HEK293 (cell line): ENCODE data around the gene REC8.
A peak's percentile ranks its signal among the peaks of the same experiment; 100 is the strongest.

Experiments used
- CTCF ChIA-PET: fragments of 350-600 bp; formaldehyde crosslinking; extraction: SDS; loops from one replicate; lab custom pipeline; 2021; ENCODE audit warnings: antibody characterized with exemption; lab: Yijun Ruan, JAX
- POLR2A ChIA-PET: fragments of 300-600 bp; formaldehyde crosslinking; extraction: SDS; loops from one replicate; lab custom pipeline; 2020; ENCODE audit warnings: antibody characterized with exemption, inconsistent platforms; lab: Yijun Ruan, JAX
- H3K27ac ChIP-seq: fragments of 200-500 bp; sonication (Bioruptor generic); 2 replicates; pipeline ENCODE4 v1.5.1; 2014; ENCODE audit warnings: low read depth, low read length, control low read depth, inconsistent platforms; ENCODE audit errors: extremely low read depth
- H3K36me3 ChIP-seq, 2 experiments: fragments of 200-500 bp in 1 of 2; sonication (Bioruptor generic) in 1 of 2; 1 replicate in 1 of 2; 2 replicates in 1 of 2; pipeline ENCODE4 v1.5.1; 2014 to 2017; ENCODE audit warnings: inconsistent platforms in 2 of 2, low read length in 2 of 2; ENCODE audit not compliant: control insufficient read depth in 2 of 2, insufficient read depth in 1 of 2
- H3K4me1 ChIP-seq: fragments of 200-500 bp; sonication (Bioruptor generic); 2 replicates; pipeline ENCODE4 v1.5.1; 2014; ENCODE audit warnings: mild to moderate bottlenecking, low read length, inconsistent platforms; ENCODE audit not compliant: control insufficient read depth, insufficient read depth
- H3K4me3 ChIP-seq: 2 replicates; pipeline ENCODE4 v1.5.1; 2011; ENCODE audit warnings: low read depth, mild to moderate bottlenecking, control low read depth, low read length, moderate library complexity
- H3K9me3 ChIP-seq: fragments of 200-500 bp; sonication (Bioruptor generic); 2 replicates; pipeline ENCODE4 v1.5.1; 2014; ENCODE audit warnings: low read depth, low read length, inconsistent platforms; ENCODE audit not compliant: control insufficient read depth, insufficient read depth
- EGR2 ChIP-seq: fragments of 450-650 bp; formaldehyde crosslinking; IDR thresholded peaks from 2 replicates; pipeline ENCODE4 v1.5.1; 2016; ENCODE audit warnings: low read depth, missing biosample characterization, missing genetic modification characterization
- GLI2 ChIP-seq: fragments of 450-650 bp; formaldehyde crosslinking; IDR thresholded peaks from 2 replicates; pipeline ENCODE4; 2017; ENCODE audit warnings: missing biosample characterization, missing genetic modification characterization, low read depth, borderline replicate concordance
- GLI4 ChIP-seq: fragments of 450-650 bp; formaldehyde crosslinking; IDR thresholded peaks from 2 replicates; pipeline ENCODE4 v1.5.1; 2016; ENCODE audit warnings: missing biosample characterization, missing genetic modification characterization
- KLF7 ChIP-seq: fragments of 450-650 bp; formaldehyde crosslinking; IDR thresholded peaks from 2 replicates; pipeline ENCODE4 v1.5.1; 2016; ENCODE audit warnings: missing biosample characterization, missing genetic modification characterization, borderline replicate concordance
- OVOL3 ChIP-seq: fragments of 450-650 bp; formaldehyde crosslinking; IDR thresholded peaks from 2 replicates; pipeline ENCODE4 v1.5.1; 2016; ENCODE audit warnings: missing biosample characterization, missing genetic modification characterization
- SCRT1 ChIP-seq: fragments of 450-650 bp; formaldehyde crosslinking; IDR thresholded peaks from 2 replicates; pipeline ENCODE4 v1.5.1; 2016; ENCODE audit warnings: missing biosample characterization, missing genetic modification characterization, borderline replicate concordance
- SCRT2 ChIP-seq: fragments of 450-650 bp; formaldehyde crosslinking; IDR thresholded peaks from 2 replicates; pipeline ENCODE4 v1.5.1; 2016; ENCODE audit warnings: missing biosample characterization, missing genetic modification characterization
- TRIM28 ChIP-seq: IDR thresholded peaks from 2 replicates; pipeline ENCODE4 v1.6.1; 2011; ENCODE audit warnings: low read length, control low read depth, borderline replicate concordance
- ZFHX2 ChIP-seq: fragments of 450-650 bp; formaldehyde crosslinking; conservative IDR thresholded peaks from 2 replicates; pipeline ENCODE4 v1.5.1; 2016; ENCODE audit warnings: missing biosample characterization, missing genetic modification characterization
- ZFP41 ChIP-seq: fragments of 450-650 bp; formaldehyde crosslinking; IDR thresholded peaks from 2 replicates; pipeline ENCODE4 v1.5.1; 2016; ENCODE audit warnings: missing biosample characterization, missing genetic modification characterization, borderline replicate concordance
- ZNF121 ChIP-seq: fragments of 450-650 bp; formaldehyde crosslinking; IDR thresholded peaks from 2 replicates; pipeline ENCODE4 v1.5.1; 2016; ENCODE audit warnings: missing biosample characterization, missing genetic modification characterization
- ZNF155 ChIP-seq: fragments of 450-650 bp; formaldehyde crosslinking; IDR thresholded peaks from 2 replicates; pipeline ENCODE4 v1.5.1; 2016; ENCODE audit warnings: missing biosample characterization, missing genetic modification characterization
- ZNF169 ChIP-seq: fragments of 450-650 bp; formaldehyde crosslinking; IDR thresholded peaks from 2 replicates; pipeline ENCODE4 v1.5.1; 2016; ENCODE audit warnings: missing biosample characterization, missing genetic modification characterization
- ZNF211 ChIP-seq: fragments of 450-650 bp; formaldehyde crosslinking; IDR thresholded peaks from 2 replicates; pipeline ENCODE4 v1.5.1; 2016; ENCODE audit warnings: low read depth, missing biosample characterization, missing genetic modification characterization
- ZNF510 ChIP-seq: fragments of 450-650 bp; formaldehyde crosslinking; IDR thresholded peaks from 2 replicates; pipeline ENCODE4 v1.5.1; 2018; ENCODE audit warnings: mild to moderate bottlenecking, missing genetic modification characterization, missing biosample characterization; ENCODE audit not compliant: insufficient replicate concordance
- ZNF558 ChIP-seq: fragments of 450-650 bp; formaldehyde crosslinking; IDR thresholded peaks from 2 replicates; pipeline ENCODE4 v1.5.1; 2016; ENCODE audit warnings: missing biosample characterization, missing genetic modification characterization
- ZNF623 ChIP-seq: fragments of 450-650 bp; formaldehyde crosslinking; IDR thresholded peaks from 2 replicates; pipeline ENCODE4 v1.5.1; 2016; ENCODE audit warnings: missing biosample characterization, missing genetic modification characterization
- ZNF626 ChIP-seq: fragments of 450-650 bp; sonication (Bioruptor Pico); formaldehyde crosslinking; IDR thresholded peaks from 2 replicates; pipeline ENCODE4 v1.5.1; 2018; ENCODE audit warnings: missing biosample characterization, missing genetic modification characterization, inconsistent platforms
- ZNF670 ChIP-seq: fragments of 450-650 bp; formaldehyde crosslinking; IDR thresholded peaks from 2 replicates; pipeline ENCODE4 v1.5.1; 2016; ENCODE audit warnings: missing biosample characterization, missing genetic modification characterization, low read depth
- ZNF701 ChIP-seq: fragments of 450-650 bp; formaldehyde crosslinking; IDR thresholded peaks from 2 replicates; pipeline ENCODE4 v1.5.1; 2016; ENCODE audit warnings: missing biosample characterization, missing genetic modification characterization
- ZNF785 ChIP-seq: fragments of 450-650 bp; formaldehyde crosslinking; IDR thresholded peaks from 2 replicates; pipeline ENCODE4 v1.5.1; 2016; ENCODE audit warnings: missing biosample characterization, missing genetic modification characterization
- ZXDB ChIP-seq: fragments of 450-650 bp; formaldehyde crosslinking; IDR thresholded peaks from 2 replicates; pipeline ENCODE4 v1.5.1; 2016; ENCODE audit warnings: missing biosample characterization, missing genetic modification characterization
- TF ChIP-seq, protein P1 (sequence below): fragments of 450-650 bp; formaldehyde crosslinking; IDR thresholded peaks from 2 replicates; pipeline ENCODE4 v1.5.1; 2016; ENCODE audit warnings: missing biosample characterization, missing genetic modification characterization, low read depth
- TF ChIP-seq, protein P2 (sequence below): fragments of 450-650 bp; formaldehyde crosslinking; IDR thresholded peaks from 2 replicates; pipeline ENCODE4 v1.5.1; 2016; ENCODE audit warnings: missing biosample characterization, missing genetic modification characterization
- TF ChIP-seq, protein P3 (sequence below): IDR thresholded peaks from 2 replicates; pipeline ENCODE4 v1.6.1; 2011; ENCODE audit warnings: mild to moderate bottlenecking, low read depth, low read length, borderline replicate concordance
- TF ChIP-seq, protein P4 (sequence below): fragments of 450-650 bp; formaldehyde crosslinking; IDR thresholded peaks from 2 replicates; pipeline ENCODE4 v1.5.1; 2016; ENCODE audit warnings: missing biosample characterization, missing genetic modification characterization

REC8 gene

DNA sequence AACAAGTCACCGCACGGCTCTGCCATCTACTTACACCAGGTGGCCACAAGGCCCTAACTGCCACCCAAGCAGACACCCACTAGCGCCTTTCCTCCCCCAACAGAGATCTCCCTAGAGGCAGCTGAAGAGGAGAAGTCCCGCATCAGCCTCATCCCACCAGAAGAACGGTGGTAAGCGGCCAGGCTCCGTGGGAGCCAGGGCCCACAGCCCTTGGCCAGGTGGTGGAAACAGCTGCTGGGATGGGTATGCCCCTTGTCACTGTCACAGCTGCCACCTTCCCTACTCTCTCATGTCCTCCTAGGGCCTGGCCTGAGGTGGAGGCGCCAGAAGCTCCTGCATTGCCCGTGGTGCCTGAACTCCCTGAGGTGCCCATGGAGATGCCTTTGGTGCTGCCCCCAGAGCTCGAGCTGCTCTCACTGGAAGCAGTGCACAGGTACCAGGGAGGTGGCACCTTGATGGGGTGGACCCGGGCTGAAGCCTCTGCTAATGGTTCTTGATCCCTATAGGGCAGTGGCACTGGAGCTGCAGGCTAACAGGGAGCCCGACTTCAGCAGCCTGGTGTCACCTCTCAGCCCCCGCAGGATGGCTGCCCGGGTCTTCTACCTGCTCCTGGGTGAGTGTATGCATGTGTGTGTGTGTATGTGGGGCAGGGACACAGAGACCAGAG, 7.5 kb downstream of the REC8 start:
- Histone ChIP-seq H3K4me3 (no peak overlapping the region), H3K27ac (no peak overlapping the region), H3K4me1 (no peaks in the 10 kb centered on the region), H3K9me3 (no peaks in the 10 kb centered on the region), H3K36me3 (peaks cover 0 to 78% of the 10 kb centered on the region in 2 experiments; a peak in 2 of 3 replicates)
- TF ChIP-seq ZXDB (tag by site-specific recombination) (no peak), ZFHX2 (tag by site-specific recombination) (0 out of 2 replicates have a peak, but pooled peaks have one; percentile 11), ZNF121 (no peak), GLI2 (tag by site-specific recombination) (no peak), EGR2 (tag by site-specific recombination) (peak; percentile 77), SCRT1 (tag by site-specific recombination) (no peak), ZNF169 (no peak), ZNF211 (no peak), ZNF626 (tag by site-specific recombination) (no peak)
- TF ChIP-seq, protein P1, sequence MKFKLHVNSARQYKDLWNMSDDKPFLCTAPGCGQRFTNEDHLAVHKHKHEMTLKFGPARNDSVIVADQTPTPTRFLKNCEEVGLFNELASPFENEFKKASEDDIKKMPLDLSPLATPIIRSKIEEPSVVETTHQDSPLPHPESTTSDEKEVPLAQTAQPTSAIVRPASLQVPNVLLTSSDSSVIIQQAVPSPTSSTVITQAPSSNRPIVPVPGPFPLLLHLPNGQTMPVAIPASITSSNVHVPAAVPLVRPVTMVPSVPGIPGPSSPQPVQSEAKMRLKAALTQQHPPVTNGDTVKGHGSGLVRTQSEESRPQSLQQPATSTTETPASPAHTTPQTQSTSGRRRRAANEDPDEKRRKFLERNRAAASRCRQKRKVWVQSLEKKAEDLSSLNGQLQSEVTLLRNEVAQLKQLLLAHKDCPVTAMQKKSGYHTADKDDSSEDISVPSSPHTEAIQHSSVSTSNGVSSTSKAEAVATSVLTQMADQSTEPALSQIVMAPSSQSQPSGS: no peak
- ChIA-PET CTCF (interaction anchor here (0.6 to 1.7 kb wide), 2 partner anchors 121 to 153 kb away, joined by 4 to 5 read pairs; no protein-coding TSS in a partner anchor), POLR2A (interaction anchor here (1.0 to 2.0 kb wide), 4 partner anchors 9 to 66 kb away, joined by 3 to 8 read pairs (median 4); partner anchors contain the start of gene IRF9)

DNA sequence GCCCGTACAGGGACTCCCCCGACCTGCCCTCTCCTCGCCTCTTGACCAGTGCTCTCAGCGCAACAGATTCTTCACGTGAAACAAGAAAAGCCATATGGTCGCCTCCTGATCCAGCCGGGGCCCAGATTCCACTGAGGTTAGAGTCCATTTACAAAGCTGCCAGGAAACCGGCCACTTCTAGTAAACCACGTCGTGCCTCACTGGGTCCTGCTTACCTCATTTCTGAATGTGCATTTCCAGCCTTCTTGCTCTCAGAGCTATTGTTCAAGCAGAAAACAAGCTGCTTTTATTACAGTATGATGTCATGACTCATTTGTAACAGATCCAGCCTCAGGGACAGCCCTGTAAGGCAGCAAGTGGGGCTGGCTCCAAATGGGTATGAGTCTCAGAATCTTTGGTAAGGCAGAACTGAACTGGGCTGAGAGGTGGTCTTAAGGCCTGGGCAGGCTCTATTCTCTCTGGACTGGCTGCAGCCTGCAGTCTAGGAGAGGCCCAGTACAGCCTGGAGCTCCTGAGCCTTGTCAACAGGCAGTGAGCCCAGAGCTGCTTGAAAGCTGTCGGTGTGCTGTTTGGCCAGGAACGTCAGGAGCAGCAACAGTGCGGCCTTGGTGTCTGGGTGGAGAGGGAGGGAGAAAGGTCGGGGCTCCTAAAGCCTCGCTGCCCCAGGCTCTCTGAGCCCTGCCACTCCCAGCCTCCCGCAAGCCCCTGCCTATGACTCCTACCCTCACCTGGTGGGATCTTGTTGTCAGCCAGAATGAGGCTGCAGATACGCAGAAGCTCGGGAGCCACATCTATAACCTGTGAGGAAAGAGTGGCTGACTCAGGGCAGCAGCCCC, 8.3 kb downstream of the REC8 start:
- H3K4me1 ChIP-seq: no peaks in the 10 kb centered on the region
- no peak overlapping the region for H3K4me3 ChIP-seq
- CTCF ChIA-PET: interaction anchor here (0.8 to 1.7 kb wide), 2 partner anchors 19 to 122 kb away, joined by 3 to 5 read pairs; partner anchors contain the start of gene IRF9
- H3K9me3 ChIP-seq: no peaks in the 10 kb centered on the region
- POLR2A ChIA-PET: interaction anchor here (1.0 to 2.0 kb wide), 6 partner anchors 10 to 86 kb away, joined by 3 to 8 read pairs (median 3); partner anchors contain the start of genes IRF9, MDP1 and PCK2
- H3K27ac ChIP-seq: no peak overlapping the region; the same call in 1 of the 2 replicates
- H3K36me3 ChIP-seq: peaks cover 0 to 86% of the 10 kb centered on the region in 2 experiments; a peak in 2 of 3 replicates
- TF ChIP-seq ZNF155 (tag by site-specific recombination): no peak
- no peak for TF ChIP-seq ZFP41 (tag by site-specific recombination)
- TF ChIP-seq ZNF701 (tag by site-specific recombination): no peak
- TF ChIP-seq TRIM28: no peak
- no peak for TF ChIP-seq ZNF558 (tag by site-specific recombination)
- TF ChIP-seq ZNF623 (tag by site-specific recombination): no peak
- TF ChIP-seq, protein P2, sequence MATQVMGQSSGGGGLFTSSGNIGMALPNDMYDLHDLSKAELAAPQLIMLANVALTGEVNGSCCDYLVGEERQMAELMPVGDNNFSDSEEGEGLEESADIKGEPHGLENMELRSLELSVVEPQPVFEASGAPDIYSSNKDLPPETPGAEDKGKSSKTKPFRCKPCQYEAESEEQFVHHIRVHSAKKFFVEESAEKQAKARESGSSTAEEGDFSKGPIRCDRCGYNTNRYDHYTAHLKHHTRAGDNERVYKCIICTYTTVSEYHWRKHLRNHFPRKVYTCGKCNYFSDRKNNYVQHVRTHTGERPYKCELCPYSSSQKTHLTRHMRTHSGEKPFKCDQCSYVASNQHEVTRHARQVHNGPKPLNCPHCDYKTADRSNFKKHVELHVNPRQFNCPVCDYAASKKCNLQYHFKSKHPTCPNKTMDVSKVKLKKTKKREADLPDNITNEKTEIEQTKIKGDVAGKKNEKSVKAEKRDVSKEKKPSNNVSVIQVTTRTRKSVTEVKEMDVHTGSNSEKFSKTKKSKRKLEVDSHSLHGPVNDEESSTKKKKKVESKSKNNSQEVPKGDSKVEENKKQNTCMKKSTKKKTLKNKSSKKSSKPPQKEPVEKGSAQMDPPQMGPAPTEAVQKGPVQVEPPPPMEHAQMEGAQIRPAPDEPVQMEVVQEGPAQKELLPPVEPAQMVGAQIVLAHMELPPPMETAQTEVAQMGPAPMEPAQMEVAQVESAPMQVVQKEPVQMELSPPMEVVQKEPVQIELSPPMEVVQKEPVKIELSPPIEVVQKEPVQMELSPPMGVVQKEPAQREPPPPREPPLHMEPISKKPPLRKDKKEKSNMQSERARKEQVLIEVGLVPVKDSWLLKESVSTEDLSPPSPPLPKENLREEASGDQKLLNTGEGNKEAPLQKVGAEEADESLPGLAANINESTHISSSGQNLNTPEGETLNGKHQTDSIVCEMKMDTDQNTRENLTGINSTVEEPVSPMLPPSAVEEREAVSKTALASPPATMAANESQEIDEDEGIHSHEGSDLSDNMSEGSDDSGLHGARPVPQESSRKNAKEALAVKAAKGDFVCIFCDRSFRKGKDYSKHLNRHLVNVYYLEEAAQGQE (tag by site-specific recombination): no peak
- TF ChIP-seq, protein P3, sequence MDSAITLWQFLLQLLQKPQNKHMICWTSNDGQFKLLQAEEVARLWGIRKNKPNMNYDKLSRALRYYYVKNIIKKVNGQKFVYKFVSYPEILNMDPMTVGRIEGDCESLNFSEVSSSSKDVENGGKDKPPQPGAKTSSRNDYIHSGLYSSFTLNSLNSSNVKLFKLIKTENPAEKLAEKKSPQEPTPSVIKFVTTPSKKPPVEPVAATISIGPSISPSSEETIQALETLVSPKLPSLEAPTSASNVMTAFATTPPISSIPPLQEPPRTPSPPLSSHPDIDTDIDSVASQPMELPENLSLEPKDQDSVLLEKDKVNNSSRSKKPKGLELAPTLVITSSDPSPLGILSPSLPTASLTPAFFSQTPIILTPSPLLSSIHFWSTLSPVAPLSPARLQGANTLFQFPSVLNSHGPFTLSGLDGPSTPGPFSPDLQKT: no peak
- TF ChIP-seq, protein P4, sequence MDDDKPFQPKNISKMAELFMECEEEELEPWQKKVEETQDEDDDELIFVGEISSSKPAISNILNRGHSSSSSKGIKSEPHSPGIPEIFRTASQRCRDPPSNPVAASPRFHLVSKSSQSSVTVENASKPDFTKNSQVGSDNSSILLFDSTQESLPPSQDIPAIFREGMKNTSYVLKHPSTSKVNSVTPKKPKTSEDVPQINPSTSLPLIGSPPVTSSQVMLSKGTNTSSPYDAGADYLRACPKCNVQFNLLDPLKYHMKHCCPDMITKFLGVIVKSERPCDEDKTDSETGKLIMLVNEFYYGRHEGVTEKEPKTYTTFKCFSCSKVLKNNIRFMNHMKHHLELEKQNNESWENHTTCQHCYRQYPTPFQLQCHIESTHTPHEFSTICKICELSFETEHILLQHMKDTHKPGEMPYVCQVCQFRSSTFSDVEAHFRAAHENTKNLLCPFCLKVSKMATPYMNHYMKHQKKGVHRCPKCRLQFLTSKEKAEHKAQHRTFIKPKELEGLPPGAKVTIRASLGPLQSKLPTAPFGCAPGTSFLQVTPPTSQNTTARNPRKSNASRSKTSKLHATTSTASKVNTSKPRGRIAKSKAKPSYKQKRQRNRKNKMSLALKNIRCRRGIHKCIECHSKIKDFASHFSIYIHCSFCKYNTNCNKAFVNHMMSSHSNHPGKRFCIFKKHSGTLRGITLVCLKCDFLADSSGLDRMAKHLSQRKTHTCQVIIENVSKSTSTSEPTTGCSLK (tag by site-specific recombination): no peak
- no peak for TF ChIP-seq ZNF785 (tag by site-specific recombination)
- TF ChIP-seq OVOL3 (tag by site-specific recombination): no peak
- no peak for TF ChIP-seq KLF7
- TF ChIP-seq GLI4 (tag by site-specific recombination): no peak
- peak; percentile 69; the same call in 1 of the 2 replicates for TF ChIP-seq SCRT2 (tag by site-specific recombination)
- no peak for TF ChIP-seq ZNF510 (tag by site-specific recombination)
- TF ChIP-seq ZNF670 (tag by site-specific recombination): no peak
